Mesothelial cell of epicardium (in vitro differentiated cells): ENCODE measurements around the gene SPINK5. TPM values are rescaled to one million over a fixed set of nuclear protein-coding genes. Genes with fewer than 3 reads are reported as not detected.

Experiments
- DNase-seq, 2 experiments: peaks; one replicate each; pipeline ENCODE4 v3.0.0; 2021; ENCODE audit warnings: low spot score in 2 of 2; ENCODE audit not compliant: unreplicated experiment in 2 of 2
- H3K27ac Mint-ChIP-seq: 2 replicates; pipeline ENCODE4 v1.8.0; 2021; ENCODE audit warnings: mixed read lengths
- H3K27me3 Mint-ChIP-seq: 2 replicates; pipeline ENCODE4 v1.8.0; 2021; ENCODE audit warnings: low read depth, mixed read lengths
- H3K36me3 Mint-ChIP-seq: 2 replicates; pipeline ENCODE4 v1.8.0; 2021; ENCODE audit warnings: mixed read lengths
- H3K4me1 Mint-ChIP-seq: 2 replicates; pipeline ENCODE4 v1.8.0; 2021; ENCODE audit warnings: mixed read lengths
- H3K4me3 Mint-ChIP-seq: 2 replicates; pipeline ENCODE4 v1.8.0; 2021; ENCODE audit warnings: mild to moderate bottlenecking, moderate library complexity, mixed read lengths
- H3K9me3 Mint-ChIP-seq: 2 replicates; pipeline ENCODE4 v1.8.0; 2021; ENCODE audit warnings: mixed read lengths
- total RNA-seq: library from RNA; stranded (reverse); gene quantifications from 3 replicates; pipeline ENCODE4 v1.2.1, GENCODE V29; 2021
- TF ChIP-seq, protein P1 (sequence below): fragments of 200-600 bp; sonication (generic); IDR thresholded peaks from one replicate; pipeline ENCODE4 v1.5.0; 2021; ENCODE audit warnings: antibody characterized with exemption; ENCODE audit not compliant: unreplicated experiment

SPINK5 gene
- total RNA-seq, 1 donor from 2014 or later, result 20.8 TPM

DNA sequence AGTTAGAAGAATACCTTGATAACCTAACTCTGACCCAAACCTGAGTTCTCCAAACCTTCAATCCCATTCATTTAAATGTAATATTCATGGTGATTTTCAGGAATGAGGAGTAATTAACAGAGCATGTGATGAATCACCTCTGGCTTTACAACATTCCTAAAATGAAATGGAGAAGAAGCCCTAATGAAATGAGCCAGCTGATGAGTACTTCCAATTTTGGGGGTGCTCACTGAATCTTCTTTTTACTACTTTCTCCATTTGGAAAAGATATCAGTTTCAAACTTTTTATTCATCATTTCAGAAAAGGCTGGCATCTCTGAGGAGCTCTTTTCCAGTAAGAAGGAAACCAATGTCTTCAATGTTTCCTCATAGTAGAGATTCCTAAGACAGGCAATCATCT is 2.9 kb upstream of the SPINK5 start:
- TF ChIP-seq, protein P1, sequence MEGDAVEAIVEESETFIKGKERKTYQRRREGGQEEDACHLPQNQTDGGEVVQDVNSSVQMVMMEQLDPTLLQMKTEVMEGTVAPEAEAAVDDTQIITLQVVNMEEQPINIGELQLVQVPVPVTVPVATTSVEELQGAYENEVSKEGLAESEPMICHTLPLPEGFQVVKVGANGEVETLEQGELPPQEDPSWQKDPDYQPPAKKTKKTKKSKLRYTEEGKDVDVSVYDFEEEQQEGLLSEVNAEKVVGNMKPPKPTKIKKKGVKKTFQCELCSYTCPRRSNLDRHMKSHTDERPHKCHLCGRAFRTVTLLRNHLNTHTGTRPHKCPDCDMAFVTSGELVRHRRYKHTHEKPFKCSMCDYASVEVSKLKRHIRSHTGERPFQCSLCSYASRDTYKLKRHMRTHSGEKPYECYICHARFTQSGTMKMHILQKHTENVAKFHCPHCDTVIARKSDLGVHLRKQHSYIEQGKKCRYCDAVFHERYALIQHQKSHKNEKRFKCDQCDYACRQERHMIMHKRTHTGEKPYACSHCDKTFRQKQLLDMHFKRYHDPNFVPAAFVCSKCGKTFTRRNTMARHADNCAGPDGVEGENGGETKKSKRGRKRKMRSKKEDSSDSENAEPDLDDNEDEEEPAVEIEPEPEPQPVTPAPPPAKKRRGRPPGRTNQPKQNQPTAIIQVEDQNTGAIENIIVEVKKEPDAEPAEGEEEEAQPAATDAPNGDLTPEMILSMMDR, result no peak
- no peak for DNase-seq
- peaks cover 5% of the 10 kb centered on the region for H3K4me1 Mint-ChIP-seq
- H3K9me3 Mint-ChIP-seq, result peaks cover 16% of the 10 kb centered on the region
- peaks cover 2% of the 10 kb centered on the region for H3K27me3 Mint-ChIP-seq
- H3K36me3 Mint-ChIP-seq, result peaks cover 24% of the 10 kb centered on the region
- H3K27ac Mint-ChIP-seq, result no peak overlapping the region
- H3K4me3 Mint-ChIP-seq, result no peak overlapping the region

DNA sequence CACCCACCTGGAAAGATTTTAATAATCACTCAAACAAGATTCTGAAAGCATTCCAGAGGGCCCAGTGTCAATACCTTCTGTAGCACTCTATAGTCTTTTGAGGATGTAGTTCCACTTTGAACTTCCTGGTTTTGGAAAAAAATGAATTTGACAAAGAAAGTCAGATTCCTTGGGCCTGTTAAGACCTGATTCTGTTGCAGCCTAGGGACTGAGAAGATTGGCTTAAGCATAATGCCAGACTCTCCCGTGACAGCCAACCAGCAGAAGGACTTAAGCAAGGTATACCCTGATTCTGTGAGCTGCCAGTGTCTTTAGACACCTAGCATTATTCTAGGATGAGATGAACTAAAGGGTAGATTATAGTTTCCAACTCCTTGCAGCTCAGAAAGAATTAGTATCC is 6.8 kb downstream of the SPINK5 start:
- no peak for DNase-seq
- peaks cover 16% of the 10 kb centered on the region for H3K36me3 Mint-ChIP-seq
- H3K4me3 Mint-ChIP-seq, result no peak overlapping the region
- no peaks in the 10 kb centered on the region for H3K9me3 Mint-ChIP-seq
- no peaks in the 10 kb centered on the region for H3K27me3 Mint-ChIP-seq
- peaks cover 5% of the 10 kb centered on the region for H3K4me1 Mint-ChIP-seq
- TF ChIP-seq, protein P1, result no peak
- H3K27ac Mint-ChIP-seq, result no peak overlapping the region

DNA sequence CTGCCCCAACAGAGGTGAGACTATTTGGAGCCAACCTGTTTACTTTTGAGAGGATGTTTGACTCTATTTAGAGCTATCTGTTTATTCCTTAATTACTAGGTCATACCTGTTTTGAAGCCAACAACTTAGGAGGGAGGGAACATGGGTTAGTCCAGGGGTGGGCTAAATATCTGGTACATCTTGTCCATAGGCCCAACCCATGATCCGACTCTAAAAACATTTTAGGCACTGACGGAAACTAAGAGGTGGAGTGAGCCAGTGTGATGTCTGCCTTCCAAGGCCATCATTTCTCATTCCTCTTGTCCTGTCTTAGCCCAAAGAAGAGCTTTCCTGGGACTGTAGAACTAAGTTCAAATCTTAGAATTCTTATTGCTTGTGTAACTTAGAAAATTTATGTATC is 8.4 kb downstream of the SPINK5 start:
- Mint-ChIP-seq H3K36me3 (peaks cover 26% of the 10 kb centered on the region), H3K27me3 (no peaks in the 10 kb centered on the region), H3K4me1 (peaks cover 3% of the 10 kb centered on the region), H3K9me3 (peaks cover 12% of the 10 kb centered on the region), H3K4me3 (no peak overlapping the region), H3K27ac (no peak overlapping the region)
- TF ChIP-seq, protein P1, result no peak
- DNase-seq, result no peak

DNA sequence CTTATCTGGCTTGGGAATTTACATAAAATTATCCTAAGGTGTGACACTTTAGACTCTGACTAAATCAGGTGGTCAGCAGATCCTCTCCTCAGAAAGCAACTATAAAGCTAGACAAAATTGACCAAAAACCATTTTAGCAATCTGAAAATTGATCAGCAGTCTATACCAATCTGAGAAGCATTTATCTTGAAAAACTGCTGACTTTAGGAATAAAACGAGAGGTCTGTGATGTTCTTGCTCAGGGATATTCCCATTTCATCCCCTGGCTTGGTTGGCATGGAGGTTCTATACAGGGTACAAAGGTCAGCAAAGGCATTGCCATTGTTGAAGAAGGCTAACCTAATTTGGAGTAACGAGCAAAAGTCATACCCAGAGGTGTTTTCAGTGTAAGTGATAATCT is 11.7 kb downstream of the SPINK5 start:
- no peak for DNase-seq
- Mint-ChIP-seq H3K27ac (no peak overlapping the region), H3K4me1 (no peaks in the 10 kb centered on the region), H3K27me3 (no peaks in the 10 kb centered on the region), H3K36me3 (peaks cover 31% of the 10 kb centered on the region), H3K4me3 (no peak overlapping the region), H3K9me3 (peaks cover 20% of the 10 kb centered on the region)
- TF ChIP-seq, protein P1, result no peak

DNA sequence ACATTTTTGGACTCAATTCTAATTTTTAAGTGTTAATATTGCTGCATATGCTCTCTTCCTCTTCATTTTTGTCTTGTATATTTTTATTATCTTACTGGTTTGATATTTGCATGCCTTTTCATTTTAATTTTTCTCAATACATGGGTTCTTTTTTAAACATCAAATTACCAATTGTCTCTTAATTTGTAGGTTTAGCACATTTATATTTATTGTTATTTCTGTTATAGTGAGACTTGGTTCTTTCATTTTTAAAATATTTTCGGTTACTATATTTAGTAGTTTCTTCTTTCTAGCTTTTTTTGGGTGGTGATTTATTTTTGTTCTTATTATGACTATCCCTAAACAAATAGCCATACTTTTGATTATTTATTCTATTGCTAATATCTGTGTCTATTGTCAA is 19.4 kb downstream of the SPINK5 start:
- Mint-ChIP-seq H3K4me1 (peaks cover 10% of the 10 kb centered on the region), H3K27me3 (no peaks in the 10 kb centered on the region), H3K4me3 (no peak overlapping the region), H3K36me3 (peaks cover 14% of the 10 kb centered on the region), H3K9me3 (peaks cover 13% of the 10 kb centered on the region), H3K27ac (no peak overlapping the region)
- TF ChIP-seq, protein P1, result no peak
- DNase-seq, result no peak

DNA sequence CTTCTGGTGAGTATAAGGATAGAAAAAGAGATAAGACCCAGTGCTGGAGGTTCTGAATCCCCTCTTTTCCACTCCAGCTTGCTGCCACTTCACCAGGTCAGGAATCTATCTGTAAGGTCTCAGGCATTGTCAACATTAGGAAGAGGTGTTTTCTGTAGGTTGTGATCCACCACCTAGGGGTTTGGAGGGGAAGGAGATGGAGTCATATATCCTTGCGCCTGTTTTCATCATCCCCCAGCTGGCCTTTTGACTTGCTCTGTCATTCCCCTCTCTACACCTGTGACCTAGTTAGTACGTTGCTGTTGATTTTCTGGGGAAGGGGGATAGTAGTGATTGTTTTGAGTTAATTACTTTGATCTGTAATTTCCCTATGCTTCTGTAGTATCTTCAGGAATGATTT is 20.5 kb downstream of the SPINK5 start:
- TF ChIP-seq, protein P1, result no peak
- peaks cover 10% of the 10 kb centered on the region for H3K4me1 Mint-ChIP-seq
- no peaks in the 10 kb centered on the region for H3K27me3 Mint-ChIP-seq
- peaks cover 9% of the 10 kb centered on the region for H3K9me3 Mint-ChIP-seq
- peaks cover 9% of the 10 kb centered on the region for H3K36me3 Mint-ChIP-seq
- DNase-seq, result no peak
- no peak overlapping the region for H3K27ac Mint-ChIP-seq
- H3K4me3 Mint-ChIP-seq, result no peak overlapping the region
